HG03571 (cell line): ENCODE measurements around the gene TOX2.

ENCODE experiments used
- ATAC-seq: cut with Tn5 transposase; IDR thresholded peaks from one replicate; pipeline ENCODE4 v1.9.1; 2021; ENCODE audit not compliant: unreplicated experiment

Gene TOX2

GRCh38 chr20:44053046-44053445, 138.4 kb downstream of the TOX2 start:
- ATAC-seq = no peak

- ATAC-seq = no peak
These were observed 139.5 kb downstream of the TOX2 start for GRCh38 chr20:44054118-44054517.

GRCh38 chr20:44054849-44055248, 140.2 kb downstream of the TOX2 start:
- ATAC-seq = no peak

GRCh38 chr20:44056010-44056698, 141.5 kb downstream of the TOX2 start:
- no peak for ATAC-seq

- no peak for ATAC-seq
These were observed 143.3 kb downstream of the TOX2 start for GRCh38 chr20:44057698-44058675.

- no peak for ATAC-seq
These were observed 150.1 kb downstream of the TOX2 start for GRCh38 chr20:44064501-44065400.

GRCh38 chr20:44065401-44066340, 151.0 kb downstream of the TOX2 start:
- ATAC-seq = no peak

GRCh38 chr20:44066645-44067606, 152.3 kb downstream of the TOX2 start:
- no peak for ATAC-seq

GRCh38 chr20:44067650-44068081, 153.0 kb downstream of the TOX2 start:
- no peak for ATAC-seq

GRCh38 chr20:44068316-44069201, 153.9 kb downstream of the TOX2 start:
- no peak for ATAC-seq

GRCh38 chr20:44069203-44070011, 154.8 kb downstream of the TOX2 start:
- no peak for ATAC-seq

GRCh38 chr20:44070139-44070900, 155.7 kb downstream of the TOX2 start:
- ATAC-seq = no peak

- ATAC-seq = no peak
These were observed 156.4 kb downstream of the TOX2 start for GRCh38 chr20:44071057-44071456.

- no peak for ATAC-seq
These were observed 157.0 kb downstream of the TOX2 start for GRCh38 chr20:44071526-44072111.

GRCh38 chr20:44072384-44072783, 157.7 kb downstream of the TOX2 start:
- ATAC-seq = peak; percentile 40
